Measurements from ENCODE around the gene PITRM1.

GRCh38 chr10:3215153-3215775, 42.7 kb upstream of the PITRM1 start:
- TF ChIP-seq CTCF (IDR thresholded peaks at IDR 0.05; ENCODE audit: low read length) (no peak), EZH2 (IDR thresholded peaks at IDR 0.05; ENCODE audit: borderline replicate concordance, low read length) (no peak)
